SK-N-SH treated with all-trans-retinoic acid at 6 μM for 48 hours (cell line): Measurements from ENCODE around the gene ERCC2.

Source experiments
- CSRNP3 ChIP-seq: fragments of 250-450 bp; sonication (Bioruptor Pico); IDR thresholded peaks from 2 replicates; pipeline ENCODE4 v1.5.1; 2021; ENCODE audit warnings: mild to moderate bottlenecking, moderate library complexity
- ESRRG ChIP-seq: fragments of 250-450 bp; sonication (Bioruptor Pico); IDR thresholded peaks from 2 replicates; pipeline ENCODE4 v1.6.1; 2021; ENCODE audit warnings: mild to moderate bottlenecking
- OSR1 ChIP-seq: fragments of 250-450 bp; sonication (Bioruptor Pico); IDR thresholded peaks from 2 replicates; pipeline ENCODE4 v1.8.0; 2022; ENCODE audit warnings: moderate library complexity, mild to moderate bottlenecking, inconsistent platforms
- PATZ1 ChIP-seq: fragments of 250-450 bp; sonication (Bioruptor Pico); IDR thresholded peaks from 2 replicates; pipeline ENCODE4 v1.8.0; 2020; ENCODE audit warnings: mild to moderate bottlenecking, moderate library complexity, borderline replicate concordance
- RARB ChIP-seq: fragments of 250-450 bp; sonication (Bioruptor Pico); IDR thresholded peaks from 2 replicates; pipeline ENCODE4 v1.8.0; 2021; ENCODE audit warnings: mild to moderate bottlenecking, moderate library complexity
- SNAI2 ChIP-seq: fragments of 250-450 bp; sonication (Bioruptor Pico); IDR thresholded peaks from 2 replicates; pipeline ENCODE4 v1.5.0; 2020; ENCODE audit warnings: mild to moderate bottlenecking, moderate library complexity
- TCF4 ChIP-seq: fragments of 250-450 bp; sonication (Bioruptor Pico); IDR thresholded peaks from 2 replicates; pipeline ENCODE4 v1.8.0; 2021; ENCODE audit warnings: mild to moderate bottlenecking, moderate library complexity, borderline replicate concordance
- ZFP3 ChIP-seq: fragments of 250-450 bp; sonication (Bioruptor Pico); IDR thresholded peaks from 2 replicates; pipeline ENCODE4 v1.5.0; 2020; ENCODE audit warnings: mild to moderate bottlenecking, moderate library complexity
- ZNF8 ChIP-seq: fragments of 450-650 bp; formaldehyde crosslinking; IDR thresholded peaks from 2 replicates; pipeline ENCODE4 v1.5.0; 2020; ENCODE audit warnings: mild to moderate bottlenecking, moderate library complexity

- no peak for TF ChIP-seq SNAI2 (CRISPR knock-in tag)
- no peak for TF ChIP-seq PATZ1 (CRISPR knock-in tag)
- TF ChIP-seq CSRNP3: no peak
- no peak for TF ChIP-seq RARB (CRISPR knock-in tag)
- TF ChIP-seq ZFP3 (CRISPR knock-in tag): no peak
- no peak for TF ChIP-seq ZNF8 (CRISPR knock-in tag)
- TF ChIP-seq OSR1 (CRISPR knock-in tag): no peak
- no peak for TF ChIP-seq ESRRG (CRISPR knock-in tag)
- TF ChIP-seq TCF4 (CRISPR knock-in tag): no peak
Observed at GRCh38 chr19:45368127-45368526, 2.2 kb downstream of the ERCC2 start.
